Subcutaneous abdominal adipose tissue (tissue), 5 donors: ENCODE measurements around the gene PDCD2L.

ENCODE experiments used
- H3K27ac ChIP-seq: one replicate; pipeline ENCODE4 v1.7.0; 2013; ENCODE audit warnings: low read depth, mild to moderate bottlenecking, inconsistent platforms, low read length, moderate library complexity
- H3K27me3 ChIP-seq, 5 donors: one replicate each; pipeline ENCODE4 v1.7.0; 2013; ENCODE audit warnings: low read length in 5 of 5, inconsistent platforms in 1 of 5; ENCODE audit not compliant: control insufficient read depth in 5 of 5, insufficient read depth in 4 of 5
- H3K36me3 ChIP-seq, 5 donors: one replicate each; pipeline ENCODE4 v1.7.0; 2013; ENCODE audit warnings: low read length in 5 of 5; ENCODE audit not compliant: control insufficient read depth in 5 of 5, insufficient read depth in 5 of 5
- H3K4me1 ChIP-seq, 5 donors: one replicate each; pipeline ENCODE4 v1.7.0; 2013; ENCODE audit warnings: low read length in 5 of 5, mild to moderate bottlenecking in 3 of 5, moderate library complexity in 1 of 5; ENCODE audit not compliant: control insufficient read depth in 5 of 5, insufficient read depth in 5 of 5
- H3K4me3 ChIP-seq, 5 donors: one replicate each; pipeline ENCODE4 v1.7.0; 2013; ENCODE audit warnings: low read length in 5 of 5, low read depth in 1 of 5
- H3K9ac ChIP-seq, 5 donors: one replicate each; pipeline ENCODE4 v1.7.0; 2013; ENCODE audit warnings: low read length in 5 of 5, mild to moderate bottlenecking in 4 of 5, moderate library complexity in 3 of 5
- H3K9me3 ChIP-seq, 5 donors: one replicate each; pipeline ENCODE4 v1.7.0; 2013; ENCODE audit warnings: low read length in 5 of 5; ENCODE audit not compliant: control insufficient read depth in 5 of 5
- donor health status: healthy.
- donor health status: healthy.
- donor health status: healthy.
- donor health status: healthy.
- donor health status: healthy.

PDCD2L gene, protein sequence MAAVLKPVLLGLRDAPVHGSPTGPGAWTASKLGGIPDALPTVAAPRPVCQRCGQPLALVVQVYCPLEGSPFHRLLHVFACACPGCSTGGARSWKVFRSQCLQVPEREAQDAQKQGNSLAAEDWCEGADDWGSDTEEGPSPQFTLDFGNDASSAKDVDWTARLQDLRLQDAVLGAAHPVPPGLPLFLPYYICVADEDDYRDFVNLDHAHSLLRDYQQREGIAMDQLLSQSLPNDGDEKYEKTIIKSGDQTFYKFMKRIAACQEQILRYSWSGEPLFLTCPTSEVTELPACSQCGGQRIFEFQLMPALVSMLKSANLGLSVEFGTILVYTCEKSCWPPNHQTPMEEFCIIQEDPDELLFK

DNA sequence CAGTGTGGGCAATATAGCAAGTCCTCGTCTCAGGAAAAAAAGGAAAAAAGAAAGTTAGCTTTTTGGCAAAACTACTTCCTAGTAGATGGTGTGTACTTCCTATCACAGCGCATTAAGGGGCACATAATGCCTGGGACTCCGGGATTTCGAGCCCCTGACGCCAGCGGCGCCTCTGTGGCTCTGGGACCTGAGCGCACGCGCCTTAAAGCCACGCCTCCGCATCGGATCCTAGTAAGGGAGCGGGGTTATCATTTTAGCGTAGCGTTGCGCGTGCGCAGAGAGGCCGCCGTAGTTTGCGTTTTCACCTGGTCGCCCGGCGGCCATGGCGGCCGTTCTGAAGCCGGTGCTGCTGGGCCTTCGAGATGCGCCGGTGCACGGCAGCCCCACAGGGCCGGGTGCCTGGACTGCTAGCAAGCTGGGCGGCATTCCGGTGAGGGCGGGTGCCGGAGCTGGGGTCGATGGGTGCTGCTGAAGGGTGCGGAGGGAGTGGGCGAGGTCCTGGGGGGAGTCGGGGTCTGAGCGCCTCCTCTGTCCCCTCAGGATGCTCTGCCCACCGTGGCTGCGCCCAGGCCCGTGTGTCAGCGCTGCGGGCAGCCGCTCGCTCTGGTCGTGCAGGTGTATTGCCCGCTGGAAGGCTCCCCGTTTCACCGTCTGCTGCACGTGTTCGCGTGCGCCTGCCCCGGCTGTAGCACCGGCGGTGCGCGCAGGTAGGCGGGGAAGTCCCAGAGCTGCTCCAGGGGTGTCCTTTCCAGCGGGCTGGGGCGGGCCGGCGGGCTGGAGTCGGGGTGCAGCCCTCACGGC lies at the start of gene PDCD2L:
PDCD2L (plus strand) TSS at position 291 of the 801 bp plus-strand sequence; CDS start at position 323, 32 bp downstream.
- peak within 1 kb of the TSS; percentile 72 to 98 (median 89) for H3K4me3 ChIP-seq
- H3K27ac ChIP-seq: no peak within 1 kb of the TSS
- peaks cover 3 to 16% (median 13%) of the 10 kb centered on the region in 5 donors for H3K4me1 ChIP-seq
- H3K27me3 ChIP-seq: no peaks in the 10 kb centered on the region
- no peaks in the 10 kb centered on the region for H3K9me3 ChIP-seq
- peaks cover 3 to 31% (median 16%) of the 10 kb centered on the region in 5 donors for H3K36me3 ChIP-seq
- H3K9ac ChIP-seq: peak within 1 kb of the TSS; percentile 38 to 91 (median 89)

DNA sequence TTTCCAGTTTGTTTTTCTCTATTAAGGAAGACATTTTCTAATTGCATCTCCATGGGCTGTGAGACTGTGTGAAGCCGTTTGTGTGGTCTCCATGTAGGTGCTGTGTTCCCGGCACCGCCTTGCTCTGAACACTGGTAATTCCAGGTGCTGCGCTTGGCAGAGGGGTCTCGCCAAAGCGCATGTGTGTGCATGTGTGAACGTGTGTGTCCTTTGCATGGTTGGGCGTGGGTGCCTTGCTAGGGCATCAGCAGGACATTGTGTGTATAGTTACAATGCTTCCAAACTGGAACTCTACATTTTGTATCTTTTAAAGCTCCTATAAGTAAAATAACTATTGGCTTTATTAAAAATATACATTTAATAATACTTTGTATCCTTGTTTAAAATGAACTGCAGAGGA lies 49.0 kb upstream of the PDCD2L start:
- Histone ChIP-seq H3K27ac (no peak overlapping the region), H3K36me3 (peaks cover 0 to 40% (median 38%) of the 10 kb centered on the region in 5 donors), H3K9ac (no peak overlapping the region), H3K4me1 (peaks cover 2 to 21% (median 17%) of the 10 kb centered on the region in 5 donors), H3K9me3 (no peaks in the 10 kb centered on the region), H3K27me3 (no peaks in the 10 kb centered on the region), H3K4me3 (no peak overlapping the region)

DNA sequence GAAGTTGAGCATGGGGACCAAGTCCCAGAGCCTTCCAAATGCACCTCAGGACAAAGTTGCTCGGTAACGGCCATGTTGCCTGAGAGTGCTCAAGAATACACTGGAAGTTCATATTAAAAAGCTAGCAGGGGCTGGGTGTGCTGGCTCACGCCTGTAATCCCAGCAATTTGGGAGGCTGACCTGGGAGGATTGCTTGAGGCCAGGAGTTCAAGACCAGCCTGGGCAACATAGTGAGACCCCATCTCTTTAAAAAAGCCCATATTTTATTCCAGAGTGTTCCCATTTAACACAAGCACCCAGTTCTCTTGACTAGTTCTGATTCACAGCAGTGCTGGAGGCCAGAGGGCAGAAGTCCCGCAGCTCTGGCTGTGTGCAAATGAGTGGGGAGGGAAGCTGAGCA lies 47.3 kb upstream of the PDCD2L start:
- no peak overlapping the region for H3K4me3 ChIP-seq
- H3K4me1 ChIP-seq: peaks cover 2 to 21% (median 17%) of the 10 kb centered on the region in 5 donors
- no peaks in the 10 kb centered on the region for H3K27me3 ChIP-seq
- no peak overlapping the region for H3K9ac ChIP-seq
- no peaks in the 10 kb centered on the region for H3K9me3 ChIP-seq
- H3K27ac ChIP-seq: no peak overlapping the region
- peaks cover 0 to 31% (median 28%) of the 10 kb centered on the region in 5 donors for H3K36me3 ChIP-seq

DNA sequence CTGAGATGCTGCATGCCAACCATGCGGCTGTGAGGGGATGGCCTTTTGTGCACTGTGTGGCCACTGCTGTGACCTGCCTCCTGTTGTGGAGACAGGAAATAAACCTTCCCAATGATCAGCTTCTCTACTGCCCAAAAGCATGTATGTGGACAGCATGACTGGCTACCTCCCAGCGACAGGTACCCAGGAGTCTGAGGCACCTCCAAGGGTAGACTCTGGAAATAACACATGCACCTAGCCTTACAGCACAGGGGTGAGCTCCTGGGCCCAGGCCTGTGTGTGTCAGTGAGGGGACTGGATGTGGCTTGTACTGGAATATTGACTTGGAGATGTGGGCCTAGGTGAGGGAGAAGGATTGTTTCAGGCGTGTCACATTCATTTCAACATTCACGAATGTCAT lies 46.8 kb upstream of the PDCD2L start:
- no peak overlapping the region for H3K9ac ChIP-seq
- no peak overlapping the region for H3K27ac ChIP-seq
- H3K4me1 ChIP-seq: peaks cover 2 to 21% (median 17%) of the 10 kb centered on the region in 5 donors
- no peaks in the 10 kb centered on the region for H3K27me3 ChIP-seq
- no peaks in the 10 kb centered on the region for H3K9me3 ChIP-seq
- H3K36me3 ChIP-seq: peaks cover 0 to 25% (median 24%) of the 10 kb centered on the region in 5 donors
- no peak overlapping the region for H3K4me3 ChIP-seq

DNA sequence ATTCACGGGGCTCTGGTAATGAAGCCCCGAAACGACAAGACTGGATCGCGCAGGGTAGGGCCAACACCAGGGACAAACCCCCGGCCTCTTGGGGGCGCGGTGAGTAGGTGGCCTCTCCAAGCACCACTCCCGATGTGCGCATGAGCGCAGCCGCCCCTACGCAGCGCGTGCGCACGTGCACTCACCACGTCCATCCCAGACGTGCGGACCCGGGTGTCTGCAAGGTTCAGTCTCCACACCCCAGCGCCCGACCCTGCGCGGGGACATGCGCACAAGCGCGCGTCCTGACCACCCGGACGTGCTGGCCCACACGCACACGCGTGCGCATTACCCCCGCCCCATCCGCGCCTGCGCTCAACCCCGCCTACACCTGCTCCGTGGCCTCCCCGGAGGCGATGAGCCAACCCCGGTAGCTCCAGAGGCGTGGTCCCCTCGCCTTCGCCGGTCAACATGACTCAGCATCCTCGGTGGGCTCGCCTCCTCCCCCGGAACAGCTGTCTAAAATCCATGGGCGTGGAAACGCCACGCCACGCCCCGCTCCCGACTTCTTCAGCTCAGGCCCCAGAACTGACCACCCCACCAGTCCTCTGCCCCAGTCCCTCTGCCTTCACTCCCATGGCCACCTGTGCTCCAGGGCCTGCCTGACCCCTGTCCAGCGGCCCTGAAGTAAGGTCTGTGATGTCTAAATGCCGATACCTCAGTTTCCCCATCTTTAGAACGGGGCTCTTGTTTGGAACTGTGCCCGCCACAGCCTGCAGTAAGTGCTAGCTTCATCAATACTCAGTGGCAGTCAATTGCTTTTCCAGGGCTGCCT lies 44.9 kb upstream of the PDCD2L start:
- peaks cover 0 to 12% (median 12%) of the 10 kb centered on the region in 5 donors for H3K36me3 ChIP-seq
- H3K27ac ChIP-seq: peak overlapping the region; percentile 80
- H3K9ac ChIP-seq: peak overlapping the region; percentile 4 to 72 (median 62)
- H3K9me3 ChIP-seq: no peaks in the 10 kb centered on the region
- H3K4me1 ChIP-seq: peaks cover 2 to 21% (median 18%) of the 10 kb centered on the region in 5 donors
- H3K27me3 ChIP-seq: no peaks in the 10 kb centered on the region
- H3K4me3 ChIP-seq: peak overlapping the region; percentile 52 to 77 (median 69)

DNA sequence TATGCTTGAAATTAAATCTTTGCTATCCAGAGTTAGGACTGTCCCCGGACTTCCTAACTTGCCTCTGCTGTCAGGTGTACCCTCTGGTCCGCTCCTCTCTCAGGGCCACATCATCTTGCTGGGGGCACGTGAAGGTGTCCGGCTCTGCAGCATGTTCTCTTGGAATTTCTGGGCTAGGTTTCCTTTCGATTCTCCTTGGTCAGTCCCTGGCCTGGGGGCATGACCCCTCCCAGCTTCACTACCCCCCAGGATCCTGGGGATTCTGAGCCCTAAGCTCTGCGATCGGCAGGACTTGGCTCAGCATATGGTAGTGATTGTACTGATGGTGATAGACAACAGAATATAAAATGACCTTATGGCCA lies 44.3 kb upstream of the PDCD2L start:
- H3K4me1 ChIP-seq: peaks cover 2 to 26% (median 23%) of the 10 kb centered on the region in 5 donors
- H3K4me3 ChIP-seq: peak overlapping the region; percentile 51 to 77 (median 69)
- H3K9me3 ChIP-seq: no peaks in the 10 kb centered on the region
- H3K36me3 ChIP-seq: peaks cover 0 to 8% (median 7%) of the 10 kb centered on the region in 5 donors
- peak overlapping the region in 3 of 5 donors; percentile 39 to 72 (median 40) for H3K9ac ChIP-seq
- peak overlapping the region; percentile 80 for H3K27ac ChIP-seq
- H3K27me3 ChIP-seq: no peaks in the 10 kb centered on the region

DNA sequence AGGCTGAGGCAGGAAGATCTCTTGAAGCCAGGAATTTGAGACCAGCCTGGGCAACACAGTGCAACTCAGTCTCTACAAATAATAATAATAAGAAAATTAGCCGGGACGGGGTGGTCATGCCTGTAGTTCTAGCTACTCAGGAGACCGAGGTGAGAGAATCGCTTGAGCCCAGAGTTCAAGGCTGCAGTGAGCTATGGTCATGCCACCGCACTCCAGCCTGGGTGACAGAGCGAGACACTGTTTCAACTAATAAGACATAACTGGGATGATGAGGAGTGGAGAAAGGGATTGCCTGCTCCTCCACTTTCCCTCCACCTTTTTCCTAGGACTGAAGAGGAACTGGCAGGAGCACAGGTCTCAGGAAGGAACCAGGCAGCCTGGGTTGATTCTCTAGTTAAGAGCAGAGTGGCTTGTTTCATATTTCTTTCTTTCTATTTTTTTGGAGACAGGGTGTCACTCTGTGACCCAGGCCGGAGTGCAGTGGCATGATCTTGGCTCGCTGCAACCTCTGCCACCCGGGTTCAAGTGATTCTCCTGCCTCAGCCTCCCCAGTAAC lies 43.8 kb upstream of the PDCD2L start:
- Histone ChIP-seq H3K4me1 (peaks cover 2 to 29% (median 23%) of the 10 kb centered on the region in 5 donors), H3K27ac (no peak overlapping the region), H3K27me3 (no peaks in the 10 kb centered on the region), H3K9ac (no peak overlapping the region), H3K9me3 (no peaks in the 10 kb centered on the region), H3K4me3 (no peak overlapping the region), H3K36me3 (peaks cover 0 to 4% (median 4%) of the 10 kb centered on the region in 5 donors)

DNA sequence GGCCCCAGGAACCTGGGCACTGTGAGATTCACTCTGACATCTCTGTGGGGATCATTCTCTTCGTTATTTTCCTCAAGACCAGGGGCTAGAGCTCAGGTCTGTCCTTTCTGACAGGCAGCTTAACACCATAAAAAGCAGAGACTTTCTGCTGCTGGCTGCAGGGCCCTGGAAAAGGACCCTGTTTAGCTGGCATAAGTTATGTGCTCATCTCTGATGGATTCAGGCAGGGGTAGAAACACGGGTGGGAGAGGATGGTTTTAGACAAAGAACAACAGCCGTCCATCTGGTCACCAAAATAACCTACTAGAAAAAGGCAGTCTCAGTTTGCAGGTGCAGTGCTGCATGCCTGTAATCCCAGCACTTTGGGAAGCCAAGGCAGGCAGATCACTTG lies 41.5 kb upstream of the PDCD2L start:
- Histone ChIP-seq H3K9ac (no peak overlapping the region), H3K27me3 (no peaks in the 10 kb centered on the region), H3K4me1 (peaks cover 11 to 51% (median 45%) of the 10 kb centered on the region in 5 donors), H3K4me3 (no peak overlapping the region), H3K27ac (no peak overlapping the region), H3K36me3 (peaks cover 0 to 7% (median 4%) of the 10 kb centered on the region in 5 donors), H3K9me3 (no peaks in the 10 kb centered on the region)

DNA sequence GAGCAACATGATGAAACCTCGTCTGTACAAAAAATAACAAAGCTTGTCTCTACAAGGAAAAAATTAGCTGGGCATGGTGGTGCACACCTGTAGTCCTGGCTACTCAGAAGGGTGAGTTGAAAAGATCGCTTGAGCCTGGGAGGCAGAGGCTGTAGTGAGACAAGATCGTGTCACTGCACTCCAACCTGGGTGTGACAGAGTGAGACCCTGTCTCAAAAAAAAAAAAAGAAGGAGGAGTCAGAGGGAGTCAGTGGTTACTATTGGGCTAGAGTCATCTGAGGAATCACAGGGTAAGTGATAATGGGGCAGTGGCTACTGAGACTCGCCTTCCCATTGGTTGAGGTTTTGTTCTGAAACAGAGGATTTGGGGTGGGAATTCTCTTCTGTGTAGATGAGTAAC lies 41.1 kb upstream of the PDCD2L start:
- Histone ChIP-seq H3K27ac (no peak overlapping the region), H3K27me3 (no peaks in the 10 kb centered on the region), H3K9ac (no peak overlapping the region), H3K9me3 (no peaks in the 10 kb centered on the region), H3K4me3 (no peak overlapping the region), H3K4me1 (peaks cover 11 to 55% (median 49%) of the 10 kb centered on the region in 5 donors), H3K36me3 (peaks cover 0 to 9% (median 7%) of the 10 kb centered on the region in 5 donors)
